HL-60/S4 treated with phorbol 12-myristate 13-acetate at 8.2 ng/mL for 4 days and 3 days (cell line): ENCODE measurements around the gene PDE4DIP.
"Not testable (repeated sequence)": the region's sequence is repeated elsewhere in the genome, so short reads cannot be mapped to it uniquely, and the experiment has no call there.

Experiments
- in situ Hi-C: fragments of 300-500 bp; cut with MboI; formaldehyde crosslinking; loops from 2 replicates; pipeline ENCODE4 v1.15.0; 2022; ENCODE audit warnings: low sequenced_read_pairs

PDE4DIP gene

DNA sequence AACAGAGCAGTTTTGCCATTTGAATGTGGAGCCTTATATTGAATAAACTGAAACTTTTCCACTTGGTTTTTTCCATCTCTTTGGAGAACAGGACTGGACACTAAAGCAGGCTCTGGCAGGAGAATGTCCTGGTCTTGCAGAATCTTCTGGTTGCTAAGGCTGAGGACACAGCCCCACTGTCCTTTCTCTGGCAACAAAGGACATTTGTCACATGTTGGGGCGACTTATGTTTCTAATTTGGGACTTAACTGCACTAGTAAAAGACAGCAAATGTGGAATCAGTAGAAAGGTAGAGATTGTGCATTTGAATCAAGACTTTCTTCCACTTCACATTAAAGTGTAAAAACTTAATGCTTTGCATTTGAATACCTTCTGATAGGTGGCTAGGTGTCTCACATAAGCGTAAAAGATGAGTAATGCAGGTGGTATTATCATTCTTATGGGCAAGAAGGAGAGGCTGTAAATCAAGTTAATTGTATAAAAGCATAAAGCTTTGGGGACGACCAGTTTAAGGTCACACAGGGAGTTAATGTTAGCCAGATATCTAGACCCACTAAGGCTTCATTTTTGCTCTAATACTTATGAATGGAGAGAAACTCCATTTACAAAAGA is 74.7 kb downstream of the PDE4DIP start:
- in situ Hi-C loops: not testable (repeated sequence)

DNA sequence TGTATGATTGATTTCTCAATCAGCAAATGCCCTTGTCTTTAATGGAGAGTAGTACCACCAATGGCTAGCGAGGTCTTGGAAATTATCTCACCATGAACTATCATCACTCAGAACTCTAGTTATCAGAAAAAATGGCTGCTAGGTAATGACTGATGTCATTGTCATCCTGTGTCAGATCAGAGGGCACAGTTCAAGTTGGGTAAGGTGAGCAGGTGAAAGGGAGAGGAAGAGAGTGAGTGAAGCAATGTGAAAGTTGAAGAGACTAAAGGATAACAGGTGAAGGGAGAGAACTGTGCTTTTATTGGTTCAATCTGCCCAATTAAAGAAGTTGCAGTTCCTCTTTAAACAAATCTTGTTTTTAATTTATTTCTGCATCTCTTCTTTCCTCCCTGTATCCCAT is 76.8 kb downstream of the PDE4DIP start:
- in situ Hi-C loops: not testable (repeated sequence)

- in situ Hi-C loops: not testable (repeated sequence)
Observed at GRCh38 chr1:148923798-148924197, 79.6 kb downstream of the PDE4DIP start.

DNA sequence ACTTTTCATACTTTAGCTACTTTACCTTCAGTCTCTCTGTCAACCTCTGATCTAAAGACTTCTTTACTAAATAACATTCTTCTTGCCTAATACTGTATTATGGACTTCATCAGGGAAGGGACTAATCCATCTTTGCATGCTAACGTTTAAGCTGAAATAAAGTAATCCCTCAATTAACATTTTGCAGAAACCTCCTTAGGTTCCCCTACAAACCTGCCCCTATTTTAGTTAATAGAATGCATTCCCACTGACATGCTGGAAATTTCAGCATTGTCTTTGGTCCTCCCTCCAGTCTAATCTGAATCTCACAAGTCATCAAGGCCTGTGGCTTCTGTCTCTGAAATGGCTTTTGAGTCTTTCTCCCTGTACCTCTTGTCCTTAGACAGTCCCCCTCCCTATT is 83.4 kb downstream of the PDE4DIP start:
- in situ Hi-C loops: not testable (repeated sequence)

DNA sequence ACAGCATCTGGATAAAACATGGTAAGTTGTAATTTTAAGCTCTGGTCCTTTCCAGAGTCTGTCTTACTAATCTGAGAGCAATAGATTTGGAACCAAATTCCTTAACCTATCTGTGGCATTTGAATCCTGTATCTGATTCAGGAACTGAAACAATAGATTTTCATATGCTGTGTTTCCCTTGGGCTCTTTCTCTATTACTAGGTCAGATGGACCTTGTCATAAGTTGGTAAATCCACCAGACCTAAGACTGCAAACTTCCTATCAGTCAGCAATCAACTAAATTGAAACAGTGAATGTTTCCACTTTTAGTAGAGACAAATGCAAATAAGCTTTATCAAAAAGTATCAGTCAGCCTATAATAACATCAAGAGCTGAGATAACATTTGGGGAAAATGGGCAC is 85.0 kb downstream of the PDE4DIP start:
- in situ Hi-C loops: not testable (repeated sequence)

DNA sequence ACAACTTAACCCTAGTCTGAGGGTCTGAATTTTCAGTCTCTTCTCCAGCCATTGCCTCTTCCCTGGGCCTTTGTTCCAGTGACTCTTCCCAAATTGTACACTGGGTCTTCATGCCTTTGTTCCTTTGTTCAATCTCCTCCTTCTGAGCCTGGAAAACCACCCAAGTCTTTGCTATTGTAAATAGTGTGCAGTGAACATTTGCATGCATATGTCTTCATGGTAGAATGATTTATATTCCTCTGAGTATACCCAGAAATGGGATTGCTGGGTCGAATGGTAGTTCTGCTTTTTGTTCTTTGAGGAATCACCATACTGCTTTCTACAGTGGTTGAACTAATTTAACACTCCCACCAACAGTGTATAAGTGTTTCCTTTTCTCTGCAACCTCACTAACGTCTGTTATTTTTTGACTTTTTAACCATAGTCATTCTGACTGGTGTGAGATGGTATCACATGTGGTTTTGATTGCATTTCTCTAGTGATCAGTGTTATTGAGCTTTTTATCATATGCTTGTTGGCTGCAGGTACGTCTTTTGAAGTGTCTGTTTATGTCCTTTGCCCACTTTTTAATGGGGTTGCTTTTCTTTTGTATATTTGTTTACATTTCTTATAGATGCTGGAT is 91.3 kb downstream of the PDE4DIP start:
- in situ Hi-C loops: not testable (repeated sequence)

- in situ Hi-C loops: not testable (repeated sequence)
Observed at GRCh38 chr1:148942906-148943305, 98.7 kb downstream of the PDE4DIP start.

DNA sequence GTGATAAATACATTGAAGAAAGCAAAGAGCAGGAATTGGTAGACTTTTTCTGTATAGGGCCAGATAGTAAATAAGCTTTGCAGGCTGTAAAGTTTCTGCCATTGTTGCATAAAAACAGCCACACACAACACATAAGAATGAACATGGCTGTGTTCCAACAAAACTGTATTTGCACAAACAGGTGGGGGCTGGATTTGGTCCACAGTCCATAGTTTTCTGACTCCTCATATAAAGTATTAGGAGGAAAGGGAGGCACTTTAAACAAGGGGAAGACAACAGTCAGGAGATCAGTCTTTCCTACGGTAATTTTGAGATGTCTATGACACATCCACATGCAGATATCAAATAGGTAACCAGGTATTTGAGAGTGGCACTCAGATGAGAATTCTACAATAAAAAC is 100.9 kb downstream of the PDE4DIP start:
- in situ Hi-C loops: not testable (repeated sequence)

- in situ Hi-C loops: not testable (repeated sequence)
Observed at GRCh38 chr1:148948768-148949167, 104.5 kb downstream of the PDE4DIP start.

GRCh38 chr1:148951336-148952227 is 107.4 kb downstream of the PDE4DIP start:
- in situ Hi-C loops: not testable (repeated sequence)

- in situ Hi-C loops: not testable (repeated sequence)
Observed at GRCh38 chr1:148952253-148952937, 108.2 kb downstream of the PDE4DIP start.

- in situ Hi-C loops: not testable (repeated sequence)
Observed at GRCh38 chr1:148952938-148953616, 108.8 kb downstream of the PDE4DIP start.

DNA sequence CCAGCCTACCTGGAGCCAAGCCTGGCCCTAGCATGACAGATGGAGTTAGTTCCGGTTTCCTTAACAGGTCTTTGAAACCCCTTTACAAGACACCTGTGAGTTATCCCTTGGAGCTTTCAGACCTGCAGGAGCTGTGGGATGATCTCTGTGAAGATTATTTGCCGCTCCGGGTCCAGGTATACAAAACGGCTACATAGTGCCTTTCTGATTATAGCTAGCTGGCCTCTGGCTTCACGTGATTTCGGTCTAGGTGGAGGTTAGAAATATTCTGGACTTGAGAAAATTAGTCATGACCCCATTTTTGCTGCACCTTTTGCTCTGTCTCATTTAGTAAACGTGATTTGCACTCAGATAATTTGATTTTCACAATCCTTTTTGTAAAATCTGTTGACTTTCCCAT is 109.5 kb downstream of the PDE4DIP start:
- in situ Hi-C loops: not testable (repeated sequence)

DNA sequence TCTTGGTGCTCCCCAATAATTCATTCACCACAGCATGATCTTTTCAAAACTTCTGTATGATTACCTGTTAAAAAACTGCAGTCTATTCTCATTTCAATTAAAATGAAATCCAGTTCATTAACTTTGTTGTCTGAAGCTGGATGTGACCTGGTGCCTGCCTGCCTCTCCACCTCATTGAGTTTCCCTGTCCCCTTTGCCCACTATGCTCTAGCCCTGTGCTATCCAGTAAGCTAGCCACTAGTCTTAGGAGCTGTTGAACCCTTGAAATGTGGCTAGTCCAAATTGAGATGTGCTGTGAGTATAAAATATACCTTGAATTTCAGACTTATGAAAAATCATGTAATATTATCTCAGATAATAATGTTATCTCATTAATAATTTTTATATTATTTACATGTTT is 114.1 kb downstream of the PDE4DIP start:
- in situ Hi-C loops: not testable (repeated sequence)

GRCh38 chr1:148960212-148961000 is 116.2 kb downstream of the PDE4DIP start:
- in situ Hi-C loops: not testable (repeated sequence)

DNA sequence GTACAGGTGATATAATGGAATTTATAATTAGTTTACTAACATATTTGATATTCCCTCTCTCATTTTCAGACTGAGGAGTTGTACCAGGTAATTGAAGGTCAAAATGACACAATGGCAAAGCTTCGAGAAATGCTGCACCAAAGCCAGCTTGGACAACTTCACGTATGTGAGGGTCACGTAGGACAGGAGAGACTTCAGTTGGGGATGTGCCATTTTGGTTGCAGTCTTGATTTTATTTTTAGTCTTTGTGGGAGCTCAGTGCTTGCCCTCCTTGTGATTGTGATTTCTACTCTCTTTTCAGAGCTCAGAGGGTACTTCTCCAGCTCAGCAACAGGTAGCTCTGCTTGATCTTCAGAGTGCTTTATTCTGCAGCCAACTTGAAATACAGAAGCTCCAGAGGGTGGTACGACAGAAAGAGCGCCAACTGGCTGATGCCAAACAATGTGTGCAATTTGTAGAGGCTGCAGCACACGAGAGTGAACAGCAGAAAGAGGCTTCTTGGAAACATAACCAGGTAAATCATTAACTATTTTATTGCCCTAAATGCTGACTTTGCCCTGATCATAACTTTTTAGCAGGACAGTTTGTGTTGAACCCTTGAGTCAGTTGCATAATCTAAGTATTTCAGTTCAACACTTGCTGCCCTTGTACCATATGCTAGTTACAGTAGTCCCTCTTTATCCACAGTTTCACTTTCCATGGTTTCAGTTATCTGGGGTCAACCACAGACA is 118.1 kb downstream of the PDE4DIP start:
- in situ Hi-C loops: not testable (repeated sequence)

DNA sequence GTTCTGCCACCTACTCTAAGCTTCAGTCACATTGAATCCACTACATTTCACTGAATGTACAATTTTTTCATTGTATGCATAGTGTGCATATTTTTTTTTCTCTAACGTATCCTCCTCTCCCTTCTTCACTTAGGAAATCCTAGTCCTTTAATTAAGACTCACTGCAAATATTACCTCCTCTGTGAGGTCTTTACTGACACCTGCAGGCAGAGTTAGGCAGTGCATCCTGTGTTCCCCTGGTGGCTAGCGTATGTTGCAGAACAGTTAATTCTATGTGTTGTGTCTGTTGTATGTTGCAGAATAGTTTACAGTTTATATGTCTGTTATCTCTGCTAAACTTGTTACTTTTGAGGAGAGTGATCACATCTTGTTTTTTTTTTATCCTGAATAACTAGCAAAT is 121.9 kb downstream of the PDE4DIP start:
- in situ Hi-C loops: not testable (repeated sequence)

DNA sequence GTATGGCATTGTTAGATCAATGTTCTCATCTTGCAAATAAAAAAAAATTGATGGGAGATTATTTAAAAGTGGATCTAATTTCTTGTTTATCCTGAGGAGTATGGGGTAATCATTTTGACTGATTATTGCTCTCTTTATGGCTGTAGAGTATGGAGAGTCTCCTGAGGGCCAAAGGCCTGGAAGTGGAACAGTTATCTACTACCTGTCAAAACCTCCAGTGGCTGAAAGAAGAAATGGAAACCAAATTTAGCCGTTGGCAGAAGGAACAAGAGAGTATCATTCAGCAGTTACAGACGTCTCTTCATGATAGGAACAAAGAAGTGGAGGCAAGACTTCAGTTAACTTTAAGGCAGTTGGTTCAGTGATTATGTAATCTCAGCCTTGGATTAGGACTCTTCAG is 123.4 kb downstream of the PDE4DIP start:
- in situ Hi-C loops: not testable (repeated sequence)

- in situ Hi-C loops: not testable (repeated sequence)
Observed at GRCh38 chr1:148968682-148969081, 124.5 kb downstream of the PDE4DIP start.
